Glutamatergic neuron (in vitro differentiated cells): ENCODE data around the gene MYOD1. TPM values are rescaled to one million over a fixed set of nuclear protein-coding genes. Genes with fewer than 3 reads are reported as not detected.

Experiments used
- DNase-seq: peaks from one replicate; pipeline ENCODE4 v3.0.0; 2022
- H3K27ac Mint-ChIP-seq: one replicate; pipeline ENCODE4 v1.8.0; 2020; ENCODE audit warnings: mild to moderate bottlenecking, mixed read lengths, inconsistent platforms; ENCODE audit not compliant: unreplicated experiment
- H3K27me3 Mint-ChIP-seq: one replicate; pipeline ENCODE4 v1.8.0; 2020; ENCODE audit warnings: mild to moderate bottlenecking, moderate library complexity, mixed read lengths, inconsistent platforms; ENCODE audit not compliant: unreplicated experiment
- H3K36me3 Mint-ChIP-seq: one replicate; pipeline ENCODE4 v1.8.0; 2020; ENCODE audit warnings: mild to moderate bottlenecking, mixed read lengths, inconsistent platforms; ENCODE audit not compliant: unreplicated experiment
- H3K4me1 Mint-ChIP-seq: one replicate; pipeline ENCODE4 v1.8.0; 2020; ENCODE audit warnings: mild to moderate bottlenecking, low read depth, mixed read lengths, inconsistent platforms; ENCODE audit not compliant: unreplicated experiment
- H3K4me3 Mint-ChIP-seq: one replicate; pipeline ENCODE4 v1.8.0; 2020; ENCODE audit warnings: mild to moderate bottlenecking, mixed read lengths, inconsistent platforms; ENCODE audit not compliant: unreplicated experiment
- H3K9me3 Mint-ChIP-seq: one replicate; pipeline ENCODE4 v1.8.0; 2020; ENCODE audit warnings: mild to moderate bottlenecking, moderate library complexity, mixed read lengths, inconsistent platforms; ENCODE audit not compliant: unreplicated experiment
- CTCF ChIP-seq: fragments of 200-600 bp; sonication (generic); IDR thresholded peaks from one replicate; pipeline ENCODE4 v1.5.0; 2021; ENCODE audit not compliant: partially characterized antibody, unreplicated experiment
- total RNA-seq: library from RNA; stranded (reverse); fragmentation: NEBNext Ultra II Directional; extraction: Animal tissue kit (Norgen Biotek cat#: 25700); gene quantifications from one replicate; pipeline ENCODE4 v1.2.1, GENCODE V29; 2021; ENCODE audit not compliant: unreplicated experiment

MYOD1 gene
- total RNA-seq, 1 donor from 2014 or later = not detected

DNA sequence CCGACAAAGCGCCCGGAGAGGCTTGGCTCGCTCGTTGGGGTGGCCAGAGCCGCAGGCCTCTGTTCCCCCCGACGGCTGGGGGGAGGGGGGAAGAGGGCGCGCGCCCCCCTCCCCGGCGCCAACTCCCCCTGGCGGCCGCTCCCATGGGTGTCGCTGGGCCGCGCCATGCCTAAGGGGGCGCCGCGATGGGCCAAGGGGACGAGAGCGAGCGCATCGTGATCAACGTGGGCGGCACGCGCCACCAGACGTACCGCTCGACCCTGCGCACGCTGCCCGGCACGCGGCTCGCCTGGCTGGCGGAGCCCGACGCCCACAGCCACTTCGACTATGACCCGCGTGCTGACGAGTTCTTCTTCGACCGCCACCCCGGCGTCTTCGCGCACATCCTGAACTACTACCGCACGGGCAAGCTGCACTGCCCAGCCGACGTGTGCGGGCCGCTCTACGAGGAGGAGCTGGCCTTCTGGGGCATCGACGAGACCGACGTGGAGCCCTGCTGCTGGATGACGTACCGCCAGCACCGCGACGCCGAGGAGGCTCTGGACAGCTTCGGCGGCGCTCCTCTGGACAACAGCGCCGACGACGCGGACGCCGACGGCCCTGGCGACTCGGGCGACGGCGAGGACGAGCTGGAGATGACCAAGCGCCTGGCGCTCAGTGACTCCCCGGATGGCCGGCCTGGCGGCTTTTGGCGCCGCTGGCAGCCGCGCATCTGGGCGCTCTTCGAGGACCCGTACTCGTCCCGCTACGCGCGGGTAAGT is 16.6 kb downstream of the MYOD1 start:
- peaks cover 27% of the 10 kb centered on the region for H3K4me1 Mint-ChIP-seq
- peaks cover 10% of the 10 kb centered on the region for H3K9me3 Mint-ChIP-seq
- peak; percentile 63 for DNase-seq
- TF ChIP-seq CTCF = peak; percentile 82
- H3K27me3 Mint-ChIP-seq = peaks cover 12% of the 10 kb centered on the region
- H3K36me3 Mint-ChIP-seq = peaks cover 4% of the 10 kb centered on the region
- H3K4me3 Mint-ChIP-seq = peak overlapping the region; percentile 83
- H3K27ac Mint-ChIP-seq = no peak overlapping the region

GRCh38 chr11:17736579-17736893 is 17.2 kb downstream of the MYOD1 start:
- Mint-ChIP-seq H3K36me3 (peaks cover 4% of the 10 kb centered on the region), H3K27me3 (peaks cover 12% of the 10 kb centered on the region), H3K4me1 (peaks cover 27% of the 10 kb centered on the region), H3K27ac (peak overlapping the region; percentile 6), H3K9me3 (peaks cover 11% of the 10 kb centered on the region), H3K4me3 (peak overlapping the region; percentile 83)
- TF ChIP-seq CTCF = no peak
- no peak for DNase-seq

- no peak for TF ChIP-seq CTCF
- H3K9me3 Mint-ChIP-seq = peaks cover 12% of the 10 kb centered on the region
- H3K27me3 Mint-ChIP-seq = peaks cover 12% of the 10 kb centered on the region
- H3K36me3 Mint-ChIP-seq = peaks cover 4% of the 10 kb centered on the region
- H3K27ac Mint-ChIP-seq = peak overlapping the region; percentile 6
- peak overlapping the region; percentile 83 for H3K4me3 Mint-ChIP-seq
- peak; percentile 14 for DNase-seq
- H3K4me1 Mint-ChIP-seq = peaks cover 27% of the 10 kb centered on the region
These were observed 17.8 kb downstream of the MYOD1 start for GRCh38 chr11:17736930-17737817.

GRCh38 chr11:17738151-17738973 is 19.0 kb downstream of the MYOD1 start:
- Mint-ChIP-seq H3K4me3 (peak overlapping the region; percentile 72), H3K9me3 (peaks cover 5% of the 10 kb centered on the region), H3K4me1 (peaks cover 20% of the 10 kb centered on the region), H3K27me3 (peaks cover 14% of the 10 kb centered on the region), H3K36me3 (peaks cover 4% of the 10 kb centered on the region), H3K27ac (peak overlapping the region; percentile 48)
- TF ChIP-seq CTCF = no peak
- DNase-seq = peak; percentile 19
